ENCODE data around the gene TMEM117. TPM values are rescaled to one million over a fixed set of nuclear protein-coding genes. Genes with fewer than 3 reads are reported as not detected.

Gene TMEM117
- total RNA-seq, 6 experiments from 2014 or later = 2.4 to 15.3 (median 3.1) TPM

- DNase-seq = peak in 1 of 3 donors; percentile 48
- Histone ChIP-seq H3K4me1 (no peaks in the 10 kb centered on the region), H3K4me3 (no peak overlapping the region), H3K9me3 (no peaks in the 10 kb centered on the region), H3K27ac (no peak overlapping the region), H3K36me3 (no peaks in the 10 kb centered on the region), H3K27me3 (no peaks in the 10 kb centered on the region)
- ATAC-seq = peak; percentile 87 to 93 (median 91)
- TF ChIP-seq POLR2A (IDR thresholded peaks at IDR 0.05) (no peak), CTCF (IDR thresholded peaks at IDR 0.05) (peak in 3 of 4 donors; percentile 49 to 65 (median 53))
- intact Hi-C loops (cut with DNase I) = no loop called here
- WGBS (ENCODE audit: insufficient coverage, low coverage, low lambda C conversion rate, missing lambda C conversion rate) = no CpG with 5 or more reads among the region's 5 CpGs
Measured at GRCh38 chr12:44000309-44000952, 164.6 kb downstream of the TMEM117 start.

GRCh38 chr12:44002607-44003006, 166.7 kb downstream of the TMEM117 start:
- Histone ChIP-seq H3K36me3 (no peaks in the 10 kb centered on the region), H3K4me3 (no peak overlapping the region), H3K27ac (no peak overlapping the region), H3K27me3 (no peaks in the 10 kb centered on the region), H3K9me3 (no peaks in the 10 kb centered on the region), H3K4me1 (no peaks in the 10 kb centered on the region)
- ATAC-seq (no peak), DNase-seq (no peak)
- 80% methylated on average over 1 of the region's 2 CpGs for WGBS (ENCODE audit: insufficient coverage, low coverage, low lambda C conversion rate, missing lambda C conversion rate)
- intact Hi-C loops (cut with DNase I) = no loop called here
- TF ChIP-seq CTCF (IDR thresholded peaks at IDR 0.05) = no peak
- TF ChIP-seq POLR2A (IDR thresholded peaks at IDR 0.05) = no peak

GRCh38 chr12:44003721-44004120, 167.8 kb downstream of the TMEM117 start:
- H3K27me3 ChIP-seq = no peaks in the 10 kb centered on the region
- ATAC-seq = no peak
- TF ChIP-seq POLR2A (IDR thresholded peaks at IDR 0.05) (no peak), CTCF (IDR thresholded peaks at IDR 0.05) (no peak)

GRCh38 chr12:44015333-44015941, 179.6 kb downstream of the TMEM117 start:
- Histone ChIP-seq H3K36me3 (no peaks in the 10 kb centered on the region), H3K4me1 (peaks cover 0 to 3% (median 0%) of the 10 kb centered on the region in 4 donors), H3K4me3 (no peak overlapping the region), H3K27ac (no peak overlapping the region), H3K27me3 (no peaks in the 10 kb centered on the region), H3K9me3 (no peaks in the 10 kb centered on the region)
- TF ChIP-seq POLR2A (IDR thresholded peaks at IDR 0.05) (no peak), CTCF (IDR thresholded peaks at IDR 0.05) (peak; percentile 54 to 62 (median 61))
- intact Hi-C loops (cut with DNase I) = no loop called here
- WGBS (ENCODE audit: insufficient coverage, low coverage, low lambda C conversion rate, missing lambda C conversion rate) = 0% methylated on average over 3 of the region's 3 CpGs
- DNase-seq = no peak
- peak; percentile 62 to 78 (median 64) for ATAC-seq

More at GRCh38 chr12:44003721-44004120, 167.8 kb downstream of the TMEM117 start:
- DNase-seq = no peak
- intact Hi-C loops (cut with DNase I) = no loop called here
- Histone ChIP-seq H3K4me1 (no peaks in the 10 kb centered on the region), H3K9me3 (peaks cover 0 to 3% (median 0%) of the 10 kb centered on the region in 4 donors), H3K36me3 (no peaks in the 10 kb centered on the region), H3K4me3 (no peak overlapping the region), H3K27ac (no peak overlapping the region)
